GM12875 (cell line): ENCODE results near the gene NRP1.

ENCODE experiments used
- H3K4me3 ChIP-seq: one replicate; pipeline ENCODE4 v1.5.1; 2011; ENCODE audit warnings: low read depth, low read length, control low read depth
- TF ChIP-seq, protein P1 (sequence below): IDR thresholded peaks from 2 replicates; pipeline ENCODE4 v1.5.1; 2011; ENCODE audit warnings: low read depth, mild to moderate bottlenecking, control low read depth, inconsistent platforms, low read length, moderate library complexity, borderline replicate concordance; ENCODE audit not compliant: insufficient read depth

The NRP1 gene

DNA sequence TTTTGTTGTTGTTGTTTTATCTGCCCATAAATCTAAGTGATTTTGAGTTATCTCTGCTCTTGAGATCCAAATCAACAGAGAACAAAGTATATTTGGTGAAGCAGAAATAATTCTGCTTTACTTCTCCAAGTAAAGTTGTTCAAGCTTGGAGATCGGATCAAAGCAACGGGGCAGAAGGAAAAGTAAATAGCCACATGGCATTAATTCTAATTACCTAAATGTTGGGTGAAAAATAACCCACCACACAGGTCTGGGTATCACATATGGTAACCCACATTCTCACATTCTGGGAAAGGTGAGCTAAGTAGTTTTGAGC lies 3.1 kb downstream of the NRP1 start:
- TF ChIP-seq, protein P1, sequence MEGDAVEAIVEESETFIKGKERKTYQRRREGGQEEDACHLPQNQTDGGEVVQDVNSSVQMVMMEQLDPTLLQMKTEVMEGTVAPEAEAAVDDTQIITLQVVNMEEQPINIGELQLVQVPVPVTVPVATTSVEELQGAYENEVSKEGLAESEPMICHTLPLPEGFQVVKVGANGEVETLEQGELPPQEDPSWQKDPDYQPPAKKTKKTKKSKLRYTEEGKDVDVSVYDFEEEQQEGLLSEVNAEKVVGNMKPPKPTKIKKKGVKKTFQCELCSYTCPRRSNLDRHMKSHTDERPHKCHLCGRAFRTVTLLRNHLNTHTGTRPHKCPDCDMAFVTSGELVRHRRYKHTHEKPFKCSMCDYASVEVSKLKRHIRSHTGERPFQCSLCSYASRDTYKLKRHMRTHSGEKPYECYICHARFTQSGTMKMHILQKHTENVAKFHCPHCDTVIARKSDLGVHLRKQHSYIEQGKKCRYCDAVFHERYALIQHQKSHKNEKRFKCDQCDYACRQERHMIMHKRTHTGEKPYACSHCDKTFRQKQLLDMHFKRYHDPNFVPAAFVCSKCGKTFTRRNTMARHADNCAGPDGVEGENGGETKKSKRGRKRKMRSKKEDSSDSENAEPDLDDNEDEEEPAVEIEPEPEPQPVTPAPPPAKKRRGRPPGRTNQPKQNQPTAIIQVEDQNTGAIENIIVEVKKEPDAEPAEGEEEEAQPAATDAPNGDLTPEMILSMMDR, result no peak
- no peak overlapping the region for H3K4me3 ChIP-seq

DNA sequence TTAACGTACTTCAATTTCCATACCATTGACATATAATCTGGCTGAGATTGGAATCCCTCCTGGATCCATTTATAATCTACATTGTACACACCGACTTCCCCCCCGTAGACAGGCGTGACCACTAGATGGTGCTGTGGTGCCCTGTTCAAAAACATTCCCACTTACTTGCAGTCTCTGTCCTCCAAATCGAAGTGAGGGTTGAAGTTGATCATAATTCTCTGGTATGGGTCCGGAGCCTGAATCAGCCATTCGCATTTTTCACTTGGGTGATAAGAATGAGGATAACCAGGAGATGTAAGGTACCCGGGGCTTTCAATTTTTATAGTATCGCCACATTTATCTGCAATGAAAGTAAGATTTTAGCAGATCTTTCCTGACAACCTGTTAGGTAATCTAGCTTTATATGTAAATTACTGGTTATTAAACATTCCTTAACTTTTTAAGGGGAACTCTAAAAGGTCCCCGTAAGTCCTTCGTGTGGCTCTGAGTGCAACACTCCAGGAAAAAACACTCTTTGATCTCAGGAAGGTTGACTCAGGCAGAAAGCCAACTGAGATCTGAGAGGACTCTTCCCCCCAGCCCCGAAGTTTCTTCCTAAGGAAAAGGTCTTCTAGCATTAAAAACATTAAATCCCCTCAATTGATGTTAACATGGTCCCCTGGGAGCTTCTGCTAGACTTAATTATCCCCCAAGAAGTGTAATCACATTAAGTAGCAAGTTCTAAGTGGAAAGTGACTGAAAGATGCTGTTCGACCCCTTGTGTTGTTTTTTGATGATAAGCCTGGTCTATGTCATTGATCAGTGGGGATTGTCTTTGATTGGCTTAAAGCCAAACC lies 3.7 kb downstream of the NRP1 start:
- H3K4me3 ChIP-seq, result no peak overlapping the region
- TF ChIP-seq, protein P1, result peak; percentile 81

DNA sequence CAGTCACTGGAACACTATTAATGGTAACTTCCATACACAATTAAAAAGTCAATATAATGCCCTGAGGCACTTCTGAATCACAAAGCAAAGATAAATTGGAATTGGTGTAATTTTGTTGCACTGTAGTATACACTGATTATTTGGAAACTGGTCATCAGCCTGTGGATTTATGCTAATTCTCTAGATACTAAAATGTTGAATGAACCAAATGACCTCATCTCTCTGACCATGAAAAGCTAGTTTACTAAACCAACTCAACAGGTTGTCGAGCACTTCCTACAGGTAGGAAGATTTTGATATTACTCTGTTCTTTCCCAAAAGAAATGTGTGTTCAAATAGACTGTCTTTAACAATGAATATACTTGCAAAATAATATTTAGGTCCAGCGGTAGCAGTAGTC lies 5.3 kb downstream of the NRP1 start:
- TF ChIP-seq, protein P1, result no peak
- H3K4me3 ChIP-seq, result no peak overlapping the region

DNA sequence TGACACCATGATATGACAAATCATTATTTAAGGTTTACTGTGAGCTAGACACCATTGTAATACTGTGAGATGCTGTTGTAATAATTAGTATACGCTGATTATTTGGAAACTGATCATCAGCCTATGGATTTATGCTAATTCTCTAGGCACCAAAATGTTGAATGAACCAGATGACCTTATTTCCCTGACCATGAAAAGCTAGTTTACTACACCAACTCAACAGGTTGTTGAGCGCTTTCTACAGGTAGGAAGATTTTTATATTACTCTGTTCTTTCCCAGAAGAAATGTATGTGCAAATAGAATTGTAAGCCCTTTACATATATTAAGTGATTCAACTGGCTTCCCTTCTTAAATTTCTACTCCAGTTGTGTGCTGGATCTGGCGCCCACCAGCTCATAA lies 6.2 kb downstream of the NRP1 start:
- TF ChIP-seq, protein P1, result no peak
- no peak overlapping the region for H3K4me3 ChIP-seq

DNA sequence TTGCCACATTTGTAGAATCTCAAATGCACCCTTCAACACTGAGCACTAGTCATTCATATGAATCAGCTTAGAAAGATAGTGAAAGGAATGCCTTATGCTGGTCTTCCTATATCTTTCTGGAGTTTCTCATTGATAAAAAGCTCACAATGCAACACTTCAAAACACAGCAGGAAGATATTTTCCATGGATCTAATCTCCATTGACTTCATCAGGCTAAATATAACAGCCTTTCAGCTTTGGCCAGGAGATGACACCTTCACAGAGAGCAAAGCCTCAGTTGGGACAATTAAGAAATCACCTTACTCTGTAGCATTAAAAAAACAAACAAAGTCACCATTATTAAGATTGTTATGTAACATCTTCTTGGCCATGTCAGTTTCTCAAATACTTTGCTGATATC lies 6.7 kb downstream of the NRP1 start:
- TF ChIP-seq, protein P1, result no peak

GRCh38 chr10:33326933-33327332 lies 7.5 kb downstream of the NRP1 start:
- TF ChIP-seq, protein P1, result no peak
- H3K4me3 ChIP-seq, result no peak overlapping the region

More for the DNA sequence above, 6.7 kb downstream of the NRP1 start:
- no peak overlapping the region for H3K4me3 ChIP-seq

GRCh38 chr10:33325929-33326328 lies 8.5 kb downstream of the NRP1 start:
- TF ChIP-seq, protein P1, result no peak
- no peak overlapping the region for H3K4me3 ChIP-seq
